GM12872 (cell line): Measurements from ENCODE around the gene JARID2.
A peak's percentile ranks its signal among the peaks of the same experiment; 100 is the strongest.

Source experiments
- CTCF ChIP-seq: IDR thresholded peaks from 3 replicates; pipeline ENCODE4 v1.5.1; 2011; ENCODE audit warnings: low read depth, mild to moderate bottlenecking, low read length, moderate library complexity; ENCODE audit not compliant: insufficient read depth

Gene JARID2

GRCh38 chr6:15331629-15332251, 85.9 kb downstream of the JARID2 start:
- no peak for TF ChIP-seq CTCF

GRCh38 chr6:15332446-15332845, 86.6 kb downstream of the JARID2 start:
- TF ChIP-seq CTCF = no peak

DNA sequence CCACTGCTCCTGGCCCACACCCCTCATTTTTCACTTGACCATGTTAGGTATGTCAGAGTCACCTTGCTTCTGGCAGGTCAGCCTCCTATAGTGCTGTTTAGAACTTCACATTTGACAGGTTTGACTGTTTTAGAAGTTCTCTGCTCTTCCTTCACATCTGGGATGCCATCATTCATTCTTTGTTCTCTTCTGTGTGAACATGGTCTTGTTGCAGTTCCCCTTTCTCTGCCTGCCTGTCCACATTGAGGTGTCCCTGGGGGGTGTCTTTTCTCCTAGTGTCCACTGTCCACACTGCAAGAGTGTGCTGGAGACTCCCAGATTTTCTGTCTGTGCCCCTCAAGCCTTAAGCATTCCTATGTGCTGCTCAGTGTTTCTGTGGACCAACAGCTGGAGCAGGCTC, 89.5 kb downstream of the JARID2 start:
- TF ChIP-seq CTCF = no peak

- no peak for TF ChIP-seq CTCF
These were observed 90.0 kb downstream of the JARID2 start for GRCh38 chr6:15335916-15336315.

- TF ChIP-seq CTCF = no peak
These were observed 91.2 kb downstream of the JARID2 start for GRCh38 chr6:15336900-15337560.

DNA sequence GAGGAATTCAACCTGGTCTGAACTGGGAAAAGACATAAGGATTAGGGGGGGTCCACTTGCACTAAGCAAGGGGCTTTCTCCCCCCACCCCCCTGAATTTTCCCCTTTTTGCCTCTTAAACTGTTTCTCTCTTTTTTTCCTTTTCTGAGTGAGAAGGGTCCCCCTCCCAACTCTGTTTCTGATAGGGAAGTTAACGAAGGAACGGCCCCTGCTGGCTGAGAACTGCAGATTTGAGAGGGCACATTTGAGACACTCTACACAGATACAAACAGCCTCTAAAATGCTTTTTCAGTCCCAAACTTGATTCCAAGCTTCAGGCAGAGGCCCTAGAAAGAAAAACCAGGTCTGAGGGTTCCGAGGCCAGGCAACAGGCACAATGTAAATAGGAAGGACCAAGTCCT, 91.7 kb downstream of the JARID2 start:
- TF ChIP-seq CTCF = 0 out of 3 replicates have a peak, but pooled peaks have one; percentile 18

DNA sequence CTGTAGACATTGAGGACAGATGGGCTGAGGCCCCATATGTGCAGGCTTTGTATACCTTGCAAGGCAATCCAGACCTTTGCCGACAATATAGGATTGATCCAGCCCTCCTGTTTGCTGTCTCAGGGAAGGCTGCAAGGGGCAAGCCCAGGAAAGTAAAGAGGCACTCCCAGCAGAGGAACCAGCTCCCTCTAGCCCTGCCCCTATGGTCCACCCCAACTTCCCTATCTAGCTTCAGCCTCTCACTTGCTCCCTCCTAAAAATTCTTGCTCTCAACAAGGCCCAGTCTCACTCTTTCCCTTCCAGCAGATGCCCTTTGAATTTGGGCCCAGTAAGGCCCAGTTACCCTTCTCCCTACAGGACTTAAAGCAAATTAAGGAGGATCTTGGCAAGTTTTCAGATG, 92.6 kb downstream of the JARID2 start:
- TF ChIP-seq CTCF = no peak
